Measurements from ENCODE around the gene DUSP9. TPM values are rescaled to one million over a fixed set of nuclear protein-coding genes. Genes with fewer than 3 reads are reported as not detected.
A peak's percentile ranks its signal among the peaks of the same experiment; 100 is the strongest.

DUSP9 gene
- total and polyA plus RNA-seq, 11 donors = 0.04 to 0.25 TPM; not detected in 9

DNA sequence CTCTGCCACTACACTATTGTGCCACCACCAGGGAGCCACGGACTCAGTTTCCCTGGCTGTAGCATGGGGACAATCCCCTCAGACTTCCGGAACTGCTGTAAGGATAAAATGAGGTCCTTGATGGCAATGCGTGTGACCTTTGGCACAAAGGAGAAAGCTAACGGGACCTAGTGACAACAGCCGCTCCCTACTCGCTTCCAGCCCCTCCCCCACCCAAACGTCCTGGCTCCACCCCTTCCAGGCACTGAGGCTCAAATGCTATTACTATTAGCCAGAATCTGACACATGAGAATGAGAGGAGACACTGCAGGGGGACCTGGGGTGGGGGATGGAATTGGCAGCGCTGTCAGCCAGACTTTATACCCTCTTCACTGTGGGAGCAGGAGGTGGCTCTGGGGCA is 5.4 kb upstream of the DUSP9 start:
- H3K36me3 ChIP-seq = no peaks in the 10 kb centered on the region
- DNase-seq (no peak), ATAC-seq (no peak)
- H3K4me3 ChIP-seq = no peak overlapping the region
- no peaks in the 10 kb centered on the region for H3K9me3 ChIP-seq
- no peak overlapping the region for H3K27ac ChIP-seq
- TF ChIP-seq, protein P1, sequence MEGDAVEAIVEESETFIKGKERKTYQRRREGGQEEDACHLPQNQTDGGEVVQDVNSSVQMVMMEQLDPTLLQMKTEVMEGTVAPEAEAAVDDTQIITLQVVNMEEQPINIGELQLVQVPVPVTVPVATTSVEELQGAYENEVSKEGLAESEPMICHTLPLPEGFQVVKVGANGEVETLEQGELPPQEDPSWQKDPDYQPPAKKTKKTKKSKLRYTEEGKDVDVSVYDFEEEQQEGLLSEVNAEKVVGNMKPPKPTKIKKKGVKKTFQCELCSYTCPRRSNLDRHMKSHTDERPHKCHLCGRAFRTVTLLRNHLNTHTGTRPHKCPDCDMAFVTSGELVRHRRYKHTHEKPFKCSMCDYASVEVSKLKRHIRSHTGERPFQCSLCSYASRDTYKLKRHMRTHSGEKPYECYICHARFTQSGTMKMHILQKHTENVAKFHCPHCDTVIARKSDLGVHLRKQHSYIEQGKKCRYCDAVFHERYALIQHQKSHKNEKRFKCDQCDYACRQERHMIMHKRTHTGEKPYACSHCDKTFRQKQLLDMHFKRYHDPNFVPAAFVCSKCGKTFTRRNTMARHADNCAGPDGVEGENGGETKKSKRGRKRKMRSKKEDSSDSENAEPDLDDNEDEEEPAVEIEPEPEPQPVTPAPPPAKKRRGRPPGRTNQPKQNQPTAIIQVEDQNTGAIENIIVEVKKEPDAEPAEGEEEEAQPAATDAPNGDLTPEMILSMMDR (IDR thresholded peaks at IDR 0.05) = no peak
- TF ChIP-seq POLR2A (IDR thresholded peaks at IDR 0.05) = no peak
- WGBS, 4 donors = 5 to 34% (median 20%) methylated on average over 7 to 8 of the region's 8 CpGs
- intact Hi-C loops (cut with DNase I) = no loop called here
- H3K27me3 ChIP-seq = peaks cover 3 to 58% (median 21%) of the 10 kb centered on the region in 9 donors
- peaks cover 0 to 23% (median 0%) of the 10 kb centered on the region in 12 donors for H3K4me1 ChIP-seq

DNA sequence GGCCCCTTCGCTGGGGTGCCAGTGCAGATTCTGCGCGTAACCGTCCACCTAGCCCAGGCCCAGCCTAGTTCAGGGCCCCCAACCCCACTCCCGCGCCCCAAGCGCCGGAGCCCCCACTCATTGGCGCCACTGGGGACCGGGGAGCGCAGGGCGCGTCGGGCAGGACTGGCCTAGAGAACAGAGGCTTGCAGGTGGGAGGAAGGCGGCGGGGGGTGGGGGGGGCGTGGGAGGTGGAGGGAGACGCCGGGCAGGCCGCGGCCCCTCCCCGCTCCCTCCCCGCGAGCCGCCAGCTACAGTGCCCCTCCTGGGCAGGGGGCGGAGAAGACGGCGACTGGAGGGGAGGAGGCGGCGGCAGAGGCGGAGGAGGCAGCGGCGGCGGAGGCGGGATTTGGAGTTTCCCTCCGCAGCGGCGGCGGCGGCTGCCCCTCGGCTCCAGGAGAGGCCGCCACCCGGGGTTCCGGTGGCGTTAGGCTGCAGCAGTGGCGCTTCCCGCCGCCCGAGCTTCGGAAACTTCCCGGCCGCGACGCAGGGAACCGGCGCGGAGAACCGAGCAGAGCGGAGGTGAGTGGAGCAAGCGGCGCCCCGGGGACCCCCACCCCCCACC is 4.8 kb upstream of the DUSP9 start:
- Histone ChIP-seq H3K4me1 (peaks cover 0 to 28% (median 0%) of the 10 kb centered on the region in 12 donors), H3K36me3 (no peaks in the 10 kb centered on the region), H3K4me3 (peak overlapping the region in 6 of 12 donors; percentile 10 to 33 (median 20)), H3K9me3 (no peaks in the 10 kb centered on the region), H3K27me3 (peaks cover 3 to 63% (median 25%) of the 10 kb centered on the region in 9 donors), H3K27ac (no peak overlapping the region)
- ATAC-seq (no peak), DNase-seq (no peak)
- TF ChIP-seq POLR2A (IDR thresholded peaks at IDR 0.05) = no peak
- TF ChIP-seq, protein P1 (IDR thresholded peaks at IDR 0.05) = no peak
- intact Hi-C loops (cut with DNase I) = no loop called here
- 1 to 36% (median 9%) methylated on average over 21 to 61 of the region's 62 CpGs for WGBS, 4 donors

DNA sequence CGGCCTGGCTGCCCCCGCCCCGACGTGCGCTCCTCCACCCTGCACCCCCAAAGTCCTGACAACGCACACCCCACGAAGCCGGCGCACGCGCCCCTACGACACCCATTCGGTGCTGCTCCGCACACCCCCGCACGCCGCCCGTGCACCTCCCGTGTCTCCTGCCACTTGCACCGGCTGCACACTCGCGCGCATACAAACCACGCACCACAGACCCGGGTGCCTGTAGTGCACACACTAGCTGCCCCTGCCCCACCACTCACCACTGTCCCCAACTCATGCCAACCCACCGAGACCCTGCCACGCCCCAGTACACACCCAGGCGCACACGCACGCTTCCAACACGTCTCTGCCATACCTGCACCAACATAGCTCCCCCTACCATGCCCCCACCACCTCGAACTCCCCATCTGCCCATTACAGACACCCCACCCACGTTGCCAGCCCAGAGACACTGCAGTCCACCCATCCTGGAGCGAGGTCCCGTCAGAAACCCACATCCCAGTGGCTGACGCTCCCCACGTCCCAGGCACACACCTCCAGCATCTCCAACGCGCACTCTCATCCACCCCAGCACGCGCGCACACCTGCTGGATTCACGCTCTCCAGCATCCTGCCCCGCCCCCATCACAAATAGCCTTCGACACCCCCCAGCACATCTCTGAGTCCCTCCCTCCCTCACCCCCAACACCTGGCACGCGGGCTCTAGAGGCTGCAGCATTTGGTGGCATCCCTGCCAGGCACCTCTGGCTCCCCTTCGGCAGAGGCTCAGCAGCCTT is 4.2 kb upstream of the DUSP9 start:
- intact Hi-C loops (cut with DNase I) = no loop called here
- no peak for ATAC-seq
- DNase-seq = peak in 1 of 5 donors; percentile 17
- Histone ChIP-seq H3K4me3 (peak overlapping the region in 2 of 12 donors; percentile 23 to 33), H3K27me3 (peaks cover 3 to 70% (median 31%) of the 10 kb centered on the region in 9 donors), H3K4me1 (peaks cover 0 to 35% (median 0%) of the 10 kb centered on the region in 12 donors), H3K27ac (no peak overlapping the region), H3K9me3 (no peaks in the 10 kb centered on the region), H3K36me3 (no peaks in the 10 kb centered on the region)
- 3 to 53% (median 25%) methylated on average over 43 to 47 of the region's 48 CpGs for WGBS, 4 donors
- no peak for TF ChIP-seq POLR2A (IDR thresholded peaks at IDR 0.05)
- TF ChIP-seq, protein P1 (IDR thresholded peaks at IDR 0.05) = no peak

All from heart left ventricle (tissue), 16 donors.